ENCODE data around the gene SMOC1. TPM values are rescaled to one million over a fixed set of nuclear protein-coding genes. Genes with fewer than 3 reads are reported as not detected.

The SMOC1 gene
- total RNA-seq, 1 donor from 2014 or later: 0.93 TPM

GRCh38 chr14:69863083-69863482, 16.1 kb upstream of the SMOC1 start:
- no peak for DNase-seq (ENCODE audit: low spot score)

- no peak for DNase-seq (ENCODE audit: low spot score)
Observed at GRCh38 chr14:69865701-69866365, 13.4 kb upstream of the SMOC1 start.

- DNase-seq (ENCODE audit: low spot score): no peak
Observed at GRCh38 chr14:69868363-69868963, 10.8 kb upstream of the SMOC1 start.

GRCh38 chr14:69870613-69871012, 8.6 kb upstream of the SMOC1 start:
- no peak for DNase-seq (ENCODE audit: low spot score)

GRCh38 chr14:69873877-69874780, 5.1 kb upstream of the SMOC1 start:
- no peak for DNase-seq (ENCODE audit: low spot score)

GRCh38 chr14:69876221-69876847, 2.9 kb upstream of the SMOC1 start:
- DNase-seq (ENCODE audit: low spot score): no peak

- DNase-seq (ENCODE audit: low spot score): no peak
Observed at GRCh38 chr14:69876848-69877306, 2.3 kb upstream of the SMOC1 start.

GRCh38 chr14:69877492-69877891, 1.7 kb upstream of the SMOC1 start:
- no peak for DNase-seq (ENCODE audit: low spot score)

GRCh38 chr14:69878251-69878650, 965 bp upstream of the SMOC1 start:
- DNase-seq (ENCODE audit: low spot score): no peak

GRCh38 chr14:69880044-69880487, 850 bp downstream of the SMOC1 start:
- DNase-seq (ENCODE audit: low spot score): no peak

GRCh38 chr14:69880893-69881292, 1.7 kb downstream of the SMOC1 start:
- DNase-seq (ENCODE audit: low spot score): no peak

- no peak for DNase-seq (ENCODE audit: low spot score)
Observed at GRCh38 chr14:69882116-69882864, 3.1 kb downstream of the SMOC1 start.

- DNase-seq (ENCODE audit: low spot score): no peak
Observed at GRCh38 chr14:69882915-69883314, 3.7 kb downstream of the SMOC1 start.

- DNase-seq (ENCODE audit: low spot score): no peak
Observed at GRCh38 chr14:69886453-69887242, 7.4 kb downstream of the SMOC1 start.

GRCh38 chr14:69887740-69888657, 8.8 kb downstream of the SMOC1 start:
- no peak for DNase-seq (ENCODE audit: low spot score)

- DNase-seq (ENCODE audit: low spot score): no peak
Observed at GRCh38 chr14:69891422-69891821, 12.2 kb downstream of the SMOC1 start.

GRCh38 chr14:69895109-69895508, 15.9 kb downstream of the SMOC1 start:
- DNase-seq (ENCODE audit: low spot score): no peak

- no peak for DNase-seq (ENCODE audit: low spot score)
Observed at GRCh38 chr14:69896080-69896479, 16.9 kb downstream of the SMOC1 start.

GRCh38 chr14:69896972-69897371, 17.8 kb downstream of the SMOC1 start:
- no peak for DNase-seq (ENCODE audit: low spot score)

Data from mesenteric fat pad (tissue), 1 donor.